Measurements from ENCODE around the gene HYOU1. TPM values are rescaled to one million over a fixed set of nuclear protein-coding genes. Genes with fewer than 3 reads are reported as not detected.
"Not testable (repeated sequence)": the region's sequence is repeated elsewhere in the genome, so short reads cannot be mapped to it uniquely, and the experiment has no call there.

Gene HYOU1
- polyA plus RNA-seq, 1 of the 3 experiments (the other 2 are of a cell fraction) = 90.8 TPM

DNA sequence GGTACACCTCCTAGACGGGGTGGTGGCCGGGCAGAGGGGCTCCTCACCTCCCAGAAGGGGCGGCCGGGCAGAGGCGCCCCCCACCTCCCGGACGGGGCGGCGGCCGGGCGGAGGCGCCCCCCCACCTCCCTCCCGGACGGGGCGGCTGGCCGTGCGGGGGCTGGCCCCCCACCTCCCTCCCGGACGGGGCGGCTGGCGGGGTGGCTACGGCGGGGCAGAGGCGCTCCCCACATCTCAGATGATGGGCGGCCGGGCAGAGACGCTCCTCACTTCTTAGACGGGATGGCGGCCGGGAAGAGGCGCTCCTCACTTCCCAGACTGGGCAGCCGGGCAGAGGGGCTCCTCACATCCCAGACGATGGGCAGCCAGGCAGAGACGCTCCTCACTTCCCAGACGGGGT is 2.1 kb upstream of the HYOU1 start:
- 86% methylated on average over 2 of the region's 35 CpGs for WGBS (ENCODE audit: low lambda C conversion rate)
- H3K4me1 ChIP-seq (ENCODE audit: control insufficient read depth in 1 of 2, insufficient read depth in 2 of 2, low read depth in 1 of 2, low read length in 1 of 2) = peaks cover 12 to 21% of the 10 kb centered on the region in 2 experiments; a peak in 2 of 4 replicates

DNA sequence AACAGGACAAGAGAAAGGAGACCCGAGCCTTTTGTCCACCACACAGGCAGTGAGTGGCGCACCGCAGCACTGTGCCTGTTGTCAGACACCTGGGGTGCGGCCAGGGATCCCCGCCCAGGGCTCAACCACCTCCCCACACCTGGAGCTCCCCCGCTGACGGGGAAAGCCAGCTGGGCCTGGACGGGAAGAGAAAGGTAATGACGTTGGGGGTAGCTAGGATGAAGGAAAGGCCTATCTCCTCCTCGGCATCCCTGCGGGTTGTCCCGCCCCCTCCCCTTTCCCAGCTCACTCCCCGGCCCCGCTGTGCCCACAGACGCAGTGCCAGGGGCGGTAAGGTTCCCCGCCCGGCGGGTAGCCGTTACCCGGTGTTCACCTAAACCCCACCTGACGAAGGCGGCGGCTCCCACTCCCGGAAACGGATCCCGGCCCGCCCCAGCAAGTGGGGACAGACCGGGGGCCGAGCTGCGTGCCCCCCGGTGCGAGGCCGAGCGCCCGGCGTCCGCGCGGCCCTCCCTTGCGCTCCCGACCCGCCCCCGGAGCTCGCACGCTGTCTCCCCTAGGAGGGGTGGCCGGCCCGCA is 495 bp downstream of the HYOU1 start:
- H3K4me2 ChIP-seq = peak overlapping the region; percentile 94
- DNase-seq = peak; percentile 78
- peak overlapping the region; percentile 91 for H3K9ac ChIP-seq
- ChIA-PET POLR2A (interaction anchor here (0.7 to 3.8 kb wide), 11 partner anchors 10 to 56 kb away, joined by 3 to 21 read pairs (median 8); partner anchors contain the start of genes DPAGT1, HMBS, RPS25 and SLC37A4), CTCF (interaction anchor here (0.8 to 2.1 kb wide), 14 partner anchors 8 to 284 kb away, joined by 3 to 8 read pairs (median 4); partner anchors contain the start of genes SLC37A4 and VPS11)
- no peaks in the 10 kb centered on the region for H3K9me3 ChIP-seq
- H3K27ac ChIP-seq (ENCODE audit: low read depth in 2 of 2, low read length in 1 of 2) = peak overlapping the region; percentile 77 to 84; a peak in 3 of 4 replicates
- H3K79me2 ChIP-seq (ENCODE audit: insufficient read depth) = peaks cover 33% of the 10 kb centered on the region
- H3K27me3 ChIP-seq (ENCODE audit: insufficient read depth) = no peaks in the 10 kb centered on the region
- peaks cover 32 to 38% of the 10 kb centered on the region in 2 experiments for H3K36me3 ChIP-seq (replicated peaks in 1 of 2; ENCODE audit: control insufficient read depth in 1 of 2, insufficient read depth in 2 of 2, low read length in 1 of 2)
- peak overlapping the region; percentile 89 for H2AFZ ChIP-seq (ENCODE audit: low read depth)
- no peaks in the 10 kb centered on the region for H3K9me2 ChIP-seq
- peak overlapping the region; percentile 82 to 90 for H3K4me3 ChIP-seq (ENCODE audit: low read depth in 2 of 2, low read length in 1 of 2)
- peaks cover 11% of the 10 kb centered on the region for H3F3A ChIP-seq (replicated peaks; ENCODE audit: insufficient read depth)
- H3K4me1 ChIP-seq (ENCODE audit: control insufficient read depth in 1 of 2, insufficient read depth in 2 of 2, low read depth in 1 of 2, low read length in 1 of 2) = peaks cover 12 to 21% of the 10 kb centered on the region in 2 experiments; a peak in 2 of 4 replicates
- TF ChIP-seq, protein P1, sequence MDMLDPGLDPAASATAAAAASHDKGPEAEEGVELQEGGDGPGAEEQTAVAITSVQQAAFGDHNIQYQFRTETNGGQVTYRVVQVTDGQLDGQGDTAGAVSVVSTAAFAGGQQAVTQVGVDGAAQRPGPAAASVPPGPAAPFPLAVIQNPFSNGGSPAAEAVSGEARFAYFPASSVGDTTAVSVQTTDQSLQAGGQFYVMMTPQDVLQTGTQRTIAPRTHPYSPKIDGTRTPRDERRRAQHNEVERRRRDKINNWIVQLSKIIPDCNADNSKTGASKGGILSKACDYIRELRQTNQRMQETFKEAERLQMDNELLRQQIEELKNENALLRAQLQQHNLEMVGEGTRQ (IDR thresholded peaks at IDR 0.05; ENCODE audit: borderline replicate concordance, low read depth, low read length) = no peak
- no peak for TF ChIP-seq YY1 (IDR thresholded peaks at IDR 0.05; ENCODE audit: low read depth)
- TF ChIP-seq, protein P2, sequence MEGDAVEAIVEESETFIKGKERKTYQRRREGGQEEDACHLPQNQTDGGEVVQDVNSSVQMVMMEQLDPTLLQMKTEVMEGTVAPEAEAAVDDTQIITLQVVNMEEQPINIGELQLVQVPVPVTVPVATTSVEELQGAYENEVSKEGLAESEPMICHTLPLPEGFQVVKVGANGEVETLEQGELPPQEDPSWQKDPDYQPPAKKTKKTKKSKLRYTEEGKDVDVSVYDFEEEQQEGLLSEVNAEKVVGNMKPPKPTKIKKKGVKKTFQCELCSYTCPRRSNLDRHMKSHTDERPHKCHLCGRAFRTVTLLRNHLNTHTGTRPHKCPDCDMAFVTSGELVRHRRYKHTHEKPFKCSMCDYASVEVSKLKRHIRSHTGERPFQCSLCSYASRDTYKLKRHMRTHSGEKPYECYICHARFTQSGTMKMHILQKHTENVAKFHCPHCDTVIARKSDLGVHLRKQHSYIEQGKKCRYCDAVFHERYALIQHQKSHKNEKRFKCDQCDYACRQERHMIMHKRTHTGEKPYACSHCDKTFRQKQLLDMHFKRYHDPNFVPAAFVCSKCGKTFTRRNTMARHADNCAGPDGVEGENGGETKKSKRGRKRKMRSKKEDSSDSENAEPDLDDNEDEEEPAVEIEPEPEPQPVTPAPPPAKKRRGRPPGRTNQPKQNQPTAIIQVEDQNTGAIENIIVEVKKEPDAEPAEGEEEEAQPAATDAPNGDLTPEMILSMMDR (IDR thresholded peaks at IDR 0.05) = 0 out of 2 replicates have a peak, but pooled peaks have one; percentile 27
- TF ChIP-seq CHD2 (IDR thresholded peaks at IDR 0.05; ENCODE audit: low read length, partially characterized antibody) = no peak
- TF ChIP-seq FOXJ3 (CRISPR knock-in tag; IDR thresholded peaks at IDR 0.05) = no peak
- TF ChIP-seq GATA2 (CRISPR knock-in tag; IDR thresholded peaks at IDR 0.05) = no peak
- 5% methylated on average over 11 of the region's 48 CpGs for WGBS (ENCODE audit: low lambda C conversion rate)
- no peaks in the 10 kb centered on the region for H4K20me1 ChIP-seq (ENCODE audit: insufficient read depth)

More for the DNA sequence above, 2.1 kb upstream of the HYOU1 start:
- H4K20me1 ChIP-seq (ENCODE audit: insufficient read depth); DNase-seq; H3K9me3 ChIP-seq; H3K4me2 ChIP-seq; H3K9ac ChIP-seq; H3K27ac ChIP-seq (ENCODE audit: low read depth in 2 of 2, low read length in 1 of 2); H3K4me3 ChIP-seq (ENCODE audit: low read depth in 2 of 2, low read length in 1 of 2); H2AFZ ChIP-seq (ENCODE audit: low read depth); CTCF ChIA-PET; POLR2A ChIA-PET; H3K9me2 ChIP-seq; H3K27me3 ChIP-seq (ENCODE audit: insufficient read depth): not testable (repeated sequence)
- Histone ChIP-seq H3K79me2 (ENCODE audit: insufficient read depth) (peaks cover 32% of the 10 kb centered on the region), H3F3A (replicated peaks; ENCODE audit: insufficient read depth) (peaks cover 11% of the 10 kb centered on the region), H3K36me3 (replicated peaks in 1 of 2; ENCODE audit: control insufficient read depth in 1 of 2, insufficient read depth in 2 of 2, low read length in 1 of 2) (peaks cover 11 to 17% of the 10 kb centered on the region in 2 experiments)
